Thymus (tissue), 11 donors: ENCODE measurements around the gene TBC1D1. TPM values are rescaled to one million over a fixed set of nuclear protein-coding genes. Genes with fewer than 3 reads are reported as not detected.
"Not testable (repeated sequence)": the region's sequence is repeated elsewhere in the genome, so short reads cannot be mapped to it uniquely, and the experiment has no call there.

Experiments used
- DNase-seq, 9 donors: peaks; one replicate each; pipeline ENCODE4 v3.0.0-alpha.2; 2013; ENCODE audit warnings: low spot score in 9 of 9, low read depth in 6 of 9, missing footprints in 1 of 9
- H3K27ac ChIP-seq, 2 donors: one replicate each; pipeline ENCODE4 v1.5.1; 2013; ENCODE audit warnings: control low read depth in 1 of 2, low read depth in 1 of 2, low read length in 1 of 2, mild to moderate bottlenecking in 1 of 2, moderate library complexity in 1 of 2
- H3K27me3 ChIP-seq, 2 donors: one replicate each; pipeline ENCODE4 v1.5.1; 2013; ENCODE audit warnings: low read length in 1 of 2; ENCODE audit not compliant: control insufficient read depth in 2 of 2, insufficient read depth in 1 of 2
- H3K36me3 ChIP-seq, 2 donors: one replicate each; pipeline ENCODE4 v1.5.1; 2013; ENCODE audit warnings: low read length in 1 of 2, mild to moderate bottlenecking in 1 of 2, moderate library complexity in 1 of 2; ENCODE audit not compliant: control insufficient read depth in 2 of 2, insufficient read depth in 2 of 2
- H3K4me1 ChIP-seq, 2 donors: one replicate each; pipeline ENCODE4 v1.5.1; 2013; ENCODE audit warnings: low read length in 2 of 2; ENCODE audit not compliant: control insufficient read depth in 2 of 2, insufficient read depth in 2 of 2
- H3K4me3 ChIP-seq, 2 donors: one replicate each; pipeline ENCODE4 v1.5.1; 2013; ENCODE audit warnings: low read length in 2 of 2, control low read depth in 1 of 2, mild to moderate bottlenecking in 1 of 2
- H3K9me3 ChIP-seq, 2 donors: one replicate each; pipeline ENCODE4 v1.5.1; 2013; ENCODE audit warnings: low read length in 1 of 2, mild to moderate bottlenecking in 1 of 2; ENCODE audit not compliant: control insufficient read depth in 2 of 2, insufficient read depth in 1 of 2
- WGBS: extraction: QIAGEN DNeasy Blood & Tissue Kit; methylation state at CpG from one replicate; pipeline ENCODE4 v1.1.7; 2013; 5-methylcytosine and 5-hydroxymethylcytosine counted together
- polyA plus RNA-seq: library from polyadenylated mRNA; stranded (reverse); fragments of 200-250 nt; gene quantifications from one replicate; pipeline ENCODE4 v1.2.3, GENCODE V29; 2013
- total RNA-seq: library from RNA; stranded (reverse); fragments of 120-200 nt; gene quantifications from one replicate; pipeline ENCODE4 v1.2.4, GENCODE V29; 2013
- donor health status: healthy.

Gene TBC1D1
- total and polyA plus RNA-seq, 2 donors: 49.9 to 65.7 TPM

DNA sequence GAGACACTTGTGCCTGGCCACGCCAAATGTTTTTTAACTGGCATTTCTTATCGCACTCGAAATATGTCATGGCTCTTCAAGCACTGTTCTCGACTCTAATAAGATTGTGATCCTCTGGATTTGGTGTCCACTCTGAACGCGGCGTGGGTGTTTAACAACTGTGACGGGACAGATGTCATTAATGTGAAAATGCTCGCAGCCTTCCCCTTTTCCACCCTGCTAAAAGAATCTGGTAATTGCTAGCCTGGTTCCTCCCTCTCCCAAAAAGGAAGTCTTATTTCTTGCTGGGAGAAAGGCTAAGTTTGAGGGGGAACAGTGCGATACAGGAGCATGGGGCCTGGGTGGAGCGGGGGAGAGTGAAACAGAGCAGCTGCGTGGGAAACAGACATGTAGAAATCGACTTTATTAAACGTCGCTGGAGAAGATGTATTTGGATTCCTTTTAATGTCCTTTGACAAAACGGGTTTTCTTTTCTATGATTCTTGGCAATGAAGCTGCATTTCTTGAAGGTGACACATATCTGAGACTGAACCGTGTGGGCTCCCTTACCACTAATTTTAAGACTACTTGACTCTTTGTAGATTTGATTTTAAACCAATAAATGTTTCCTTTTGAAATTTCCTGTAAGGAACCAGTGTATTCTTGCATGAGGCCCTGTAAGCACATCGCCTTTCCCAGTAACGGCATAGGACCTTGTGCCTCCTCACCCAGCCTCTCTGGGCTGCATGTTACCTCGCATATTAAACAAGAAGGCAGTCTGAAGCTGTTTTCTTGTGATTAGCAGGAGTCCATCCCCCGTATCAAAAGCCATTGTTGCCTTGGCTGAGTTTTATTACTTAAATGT is 17.8 kb downstream of the TBC1D1 start:
- no peak for DNase-seq

DNA sequence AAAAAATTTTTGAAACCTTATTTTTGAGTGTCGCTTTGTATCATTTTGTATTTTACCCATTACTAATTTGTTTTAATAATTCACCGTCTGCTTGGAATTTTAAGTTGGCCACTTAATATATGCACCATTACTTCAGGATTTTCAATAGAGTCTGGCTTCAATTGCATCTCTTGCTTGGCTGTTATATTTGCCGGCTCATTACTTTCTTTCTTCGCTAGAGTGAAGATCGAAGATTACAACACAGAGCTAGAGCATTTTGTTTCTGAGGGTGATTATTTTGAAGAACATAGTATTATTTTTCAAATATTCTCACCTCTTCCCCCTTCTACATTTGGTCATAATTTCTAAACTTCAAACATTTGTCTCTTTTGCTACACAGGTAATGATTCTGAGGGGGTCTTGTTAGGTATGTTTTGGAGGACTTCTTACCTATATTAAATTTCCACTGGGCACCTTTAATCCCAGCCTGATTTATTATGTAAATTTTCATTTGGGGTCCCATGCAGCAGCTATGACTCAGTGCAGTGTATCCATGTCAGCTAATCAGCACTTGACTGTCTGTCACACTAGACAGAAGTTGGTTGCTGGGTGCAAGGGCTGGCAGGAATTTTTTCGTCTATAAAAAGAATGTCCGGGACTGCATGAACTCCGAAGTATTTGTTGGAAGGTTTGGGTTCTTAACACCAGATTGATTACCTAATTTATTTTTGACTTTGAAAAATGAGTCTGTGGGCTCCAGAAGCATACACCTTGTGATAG is 18.6 kb downstream of the TBC1D1 start:
- Histone ChIP-seq H3K36me3 (peaks cover 0 to 2% of the 10 kb centered on the region in 2 donors), H3K27ac (no peak overlapping the region), H3K4me1 (no peaks in the 10 kb centered on the region), H3K4me3 (no peak overlapping the region), H3K27me3 (no peaks in the 10 kb centered on the region), H3K9me3 (no peaks in the 10 kb centered on the region)
- no peak for DNase-seq
- WGBS: 94% methylated on average over 8 of the region's 8 CpGs

More for the DNA sequence above, 17.8 kb downstream of the TBC1D1 start:
- no peaks in the 10 kb centered on the region for H3K27me3 ChIP-seq
- no peaks in the 10 kb centered on the region for H3K4me1 ChIP-seq
- no peaks in the 10 kb centered on the region for H3K9me3 ChIP-seq
- 92% methylated on average over 21 of the region's 21 CpGs for WGBS
- peaks cover 0 to 2% of the 10 kb centered on the region in 2 donors for H3K36me3 ChIP-seq
- H3K4me3 ChIP-seq: no peak overlapping the region
- H3K27ac ChIP-seq: no peak overlapping the region

GRCh38 chr4:37910091-37910486 is 19.2 kb downstream of the TBC1D1 start:
- Histone ChIP-seq H3K27me3 (no peaks in the 10 kb centered on the region), H3K9me3 (no peaks in the 10 kb centered on the region), H3K27ac (no peak overlapping the region), H3K36me3 (peaks cover 0 to 2% of the 10 kb centered on the region in 2 donors), H3K4me3 (no peak overlapping the region), H3K4me1 (no peaks in the 10 kb centered on the region)
- no peak for DNase-seq
- 98% methylated on average over 1 of the region's 1 CpG for whole genome bisulfite sequencing

GRCh38 chr4:37914539-37914938 is 23.7 kb downstream of the TBC1D1 start:
- Histone ChIP-seq H3K27ac (no peak overlapping the region), H3K4me3 (no peak overlapping the region), H3K4me1 (no peaks in the 10 kb centered on the region), H3K36me3 (peaks cover 0 to 2% of the 10 kb centered on the region in 2 donors), H3K9me3 (no peaks in the 10 kb centered on the region), H3K27me3 (no peaks in the 10 kb centered on the region)
- WGBS: 98% methylated on average over 3 of the region's 3 CpGs
- DNase-seq: no peak

DNA sequence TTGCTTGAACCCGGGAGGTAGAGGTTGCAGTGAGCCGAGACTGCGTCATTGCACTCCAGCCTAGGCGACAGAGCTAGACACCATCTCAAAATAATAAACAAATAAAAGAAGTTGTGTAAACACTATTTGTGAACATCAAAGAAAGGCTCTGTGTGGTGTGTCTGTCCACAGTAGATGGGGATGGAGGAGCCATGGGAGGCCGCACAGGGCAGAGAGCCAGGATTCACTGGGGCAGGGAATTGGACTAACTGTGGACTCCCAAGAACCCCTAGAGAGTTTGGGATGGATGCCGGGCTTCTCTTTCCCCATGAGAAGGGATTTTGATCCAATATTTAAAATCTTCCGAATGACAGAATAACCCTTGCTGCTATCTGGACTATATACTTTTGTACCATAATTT is 26.5 kb downstream of the TBC1D1 start:
- H3K4me1 ChIP-seq: no peaks in the 10 kb centered on the region
- H3K27ac ChIP-seq: no peak overlapping the region
- H3K27me3 ChIP-seq: no peaks in the 10 kb centered on the region
- 98% methylated on average over 7 of the region's 7 CpGs for WGBS
- no peak overlapping the region for H3K4me3 ChIP-seq
- H3K9me3 ChIP-seq: no peaks in the 10 kb centered on the region
- DNase-seq: no peak
- H3K36me3 ChIP-seq: no peaks in the 10 kb centered on the region

GRCh38 chr4:37918653-37919052 is 27.8 kb downstream of the TBC1D1 start:
- no peaks in the 10 kb centered on the region for H3K9me3 ChIP-seq
- no peak for DNase-seq
- no peak overlapping the region for H3K4me3 ChIP-seq
- no peaks in the 10 kb centered on the region for H3K27me3 ChIP-seq
- H3K27ac ChIP-seq: no peak overlapping the region
- H3K4me1 ChIP-seq: no peaks in the 10 kb centered on the region
- WGBS: 95% methylated on average over 3 of the region's 3 CpGs
- H3K36me3 ChIP-seq: no peaks in the 10 kb centered on the region

DNA sequence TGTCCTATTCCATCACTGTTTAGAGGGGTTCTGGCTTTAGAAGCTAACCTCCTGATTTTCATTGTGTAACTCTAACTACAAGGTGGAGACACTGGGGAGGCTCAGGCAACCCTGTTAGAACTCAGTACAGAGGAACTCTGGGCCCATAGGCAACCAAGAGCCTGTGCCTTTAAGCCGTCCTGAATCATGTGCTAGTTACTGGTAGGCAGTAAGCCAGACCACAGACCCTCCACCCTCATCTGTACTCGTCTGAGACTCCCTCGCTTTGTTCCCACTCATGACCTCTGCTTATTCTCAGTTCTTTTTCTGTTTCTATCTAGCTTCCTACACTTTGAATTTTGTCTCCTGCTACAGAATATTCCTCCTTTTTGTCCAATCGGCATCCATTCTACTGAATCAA is 31.4 kb downstream of the TBC1D1 start:
- WGBS: 60% methylated on average over 4 of the region's 4 CpGs

DNA sequence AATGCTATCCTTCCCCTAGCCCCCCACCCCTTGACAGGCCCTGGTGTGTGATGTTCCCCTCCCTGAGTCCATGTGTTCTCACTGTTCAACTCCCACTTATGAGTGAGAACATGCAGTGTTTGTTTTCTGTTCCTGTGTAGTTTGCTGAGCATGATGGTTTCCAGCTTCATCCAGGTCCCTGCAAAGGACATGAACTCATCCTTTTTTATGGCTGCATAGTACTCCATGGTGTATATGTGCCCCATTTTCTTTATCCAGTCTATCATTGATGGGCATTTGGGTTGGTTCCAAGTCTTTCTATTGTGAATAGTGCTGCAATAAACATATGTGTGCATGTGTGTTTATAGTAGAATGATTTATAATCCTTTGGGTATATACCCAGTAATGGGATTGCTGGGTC is 32.2 kb downstream of the TBC1D1 start:
- H3K4me1 ChIP-seq, H3K36me3 ChIP-seq, H3K4me3 ChIP-seq, H3K27me3 ChIP-seq, H3K27ac ChIP-seq, H3K9me3 ChIP-seq, DNase-seq: not testable (repeated sequence)

More for the DNA sequence above, 31.4 kb downstream of the TBC1D1 start:
- Histone ChIP-seq H3K36me3 (no peaks in the 10 kb centered on the region), H3K4me1 (no peaks in the 10 kb centered on the region), H3K27ac (no peak overlapping the region), H3K27me3 (no peaks in the 10 kb centered on the region), H3K4me3 (no peak overlapping the region), H3K9me3 (no peaks in the 10 kb centered on the region)
- DNase-seq: no peak

DNA sequence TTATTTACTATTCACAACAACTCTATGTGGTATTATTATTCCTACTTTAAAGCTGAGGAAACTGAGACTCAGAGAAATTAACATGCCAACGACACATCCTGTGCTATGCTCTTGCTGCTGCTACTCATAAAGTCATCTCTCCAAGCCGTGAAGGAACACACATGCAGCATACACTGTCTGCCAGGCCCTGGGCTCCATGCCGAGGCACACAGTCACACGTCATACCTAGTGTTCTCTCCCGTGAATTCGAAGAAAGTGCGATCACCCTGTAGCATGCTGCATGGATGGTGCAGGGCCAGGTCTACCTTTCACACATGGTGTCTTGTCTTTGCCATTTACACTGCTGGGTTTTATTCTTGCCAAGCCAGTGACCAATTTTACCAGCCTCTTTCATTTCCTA is 34.1 kb downstream of the TBC1D1 start:
- 81% methylated on average over 7 of the region's 7 CpGs for WGBS
- no peak for DNase-seq
- no peaks in the 10 kb centered on the region for H3K4me1 ChIP-seq
- no peak overlapping the region for H3K4me3 ChIP-seq
- H3K36me3 ChIP-seq: no peaks in the 10 kb centered on the region
- no peak overlapping the region for H3K27ac ChIP-seq
- no peaks in the 10 kb centered on the region for H3K9me3 ChIP-seq
- H3K27me3 ChIP-seq: no peaks in the 10 kb centered on the region
